Left ventricle myocardium inferior (tissue), 1 donor: Measurements from ENCODE around the gene PDLIM4. TPM values are rescaled to one million over a fixed set of nuclear protein-coding genes. Genes with fewer than 3 reads are reported as not detected.

Experiments used
- DNase-seq: peaks from one replicate; pipeline ENCODE4 v3.0.0-alpha.2; 2020
- H3K27ac ChIP-seq: fragments of 200-600 bp; replicated peaks from 2 replicates; pipeline ENCODE4 v1.8.0; 2021
- H3K27me3 ChIP-seq: fragments of 200-600 bp; 2 replicates; pipeline ENCODE4 v1.8.0; 2021; ENCODE audit warnings: low read depth
- H3K36me3 ChIP-seq: fragments of 200-600 bp; 2 replicates; pipeline ENCODE4 v1.8.0; 2021
- H3K4me1 ChIP-seq: fragments of 200-600 bp; 2 replicates; pipeline ENCODE4 v1.8.0; 2021
- H3K4me3 ChIP-seq: fragments of 200-600 bp; 2 replicates; pipeline ENCODE4 v1.8.0; 2021; ENCODE audit warnings: mild to moderate bottlenecking, moderate library complexity
- H3K9me3 ChIP-seq: fragments of 200-600 bp; replicated peaks from 2 replicates; pipeline ENCODE4 v1.8.0; 2021
- intact Hi-C: fragments of 100-400 bp; cut with micrococcal nuclease; formaldehyde crosslinking; loops from one replicate; pipeline ENCODE4 v1.11.0; 2022
- total RNA-seq: library from RNA; stranded (reverse); fragmentation: NEBNext Ultra II Directional; extraction: Animal tissue kit (Norgen Biotek cat#: 25700); gene quantifications from one replicate; pipeline ENCODE4 v1.2.1, GENCODE V29; 2021
- TF ChIP-seq, protein P1 (sequence below): fragments of 200-600 bp; IDR thresholded peaks from 2 replicates; pipeline ENCODE4 v1.8.0; 2021; ENCODE audit warnings: antibody characterized with exemption, mild to moderate bottlenecking, borderline replicate concordance
- donor health status: DM: no; HTN: yes; CAD: no; lungs with severe emphysema.

Gene PDLIM4
- total RNA-seq, 1 donor from 2014 or later, result 4.8 TPM

DNA sequence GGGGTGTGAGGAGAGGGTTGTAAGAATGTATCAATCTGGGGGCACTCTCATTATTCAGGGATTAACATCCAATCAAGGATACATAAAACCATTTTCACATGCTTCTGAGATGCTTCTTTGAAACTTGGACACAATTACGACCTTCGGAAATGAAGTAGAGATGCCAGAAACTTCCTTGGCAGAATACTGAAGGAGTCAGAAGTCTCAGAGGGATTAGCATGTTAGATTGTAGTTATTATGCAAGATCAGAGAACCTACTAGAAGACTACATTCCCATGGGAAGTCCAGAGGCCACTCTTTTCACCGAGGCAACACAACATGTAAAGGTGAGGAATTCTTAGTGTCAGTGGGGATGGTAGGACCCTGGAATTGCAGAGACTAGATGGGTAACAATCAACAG, 31.6 kb downstream of the PDLIM4 start:
- Histone ChIP-seq H3K4me1 (peaks cover 17% of the 10 kb centered on the region), H3K36me3 (no peaks in the 10 kb centered on the region), H3K27ac (no peak overlapping the region), H3K9me3 (no peaks in the 10 kb centered on the region), H3K4me3 (no peak overlapping the region), H3K27me3 (no peaks in the 10 kb centered on the region)
- TF ChIP-seq, protein P1, sequence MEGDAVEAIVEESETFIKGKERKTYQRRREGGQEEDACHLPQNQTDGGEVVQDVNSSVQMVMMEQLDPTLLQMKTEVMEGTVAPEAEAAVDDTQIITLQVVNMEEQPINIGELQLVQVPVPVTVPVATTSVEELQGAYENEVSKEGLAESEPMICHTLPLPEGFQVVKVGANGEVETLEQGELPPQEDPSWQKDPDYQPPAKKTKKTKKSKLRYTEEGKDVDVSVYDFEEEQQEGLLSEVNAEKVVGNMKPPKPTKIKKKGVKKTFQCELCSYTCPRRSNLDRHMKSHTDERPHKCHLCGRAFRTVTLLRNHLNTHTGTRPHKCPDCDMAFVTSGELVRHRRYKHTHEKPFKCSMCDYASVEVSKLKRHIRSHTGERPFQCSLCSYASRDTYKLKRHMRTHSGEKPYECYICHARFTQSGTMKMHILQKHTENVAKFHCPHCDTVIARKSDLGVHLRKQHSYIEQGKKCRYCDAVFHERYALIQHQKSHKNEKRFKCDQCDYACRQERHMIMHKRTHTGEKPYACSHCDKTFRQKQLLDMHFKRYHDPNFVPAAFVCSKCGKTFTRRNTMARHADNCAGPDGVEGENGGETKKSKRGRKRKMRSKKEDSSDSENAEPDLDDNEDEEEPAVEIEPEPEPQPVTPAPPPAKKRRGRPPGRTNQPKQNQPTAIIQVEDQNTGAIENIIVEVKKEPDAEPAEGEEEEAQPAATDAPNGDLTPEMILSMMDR, result no peak
- intact Hi-C loops, result no loop called here
- no peak for DNase-seq

DNA sequence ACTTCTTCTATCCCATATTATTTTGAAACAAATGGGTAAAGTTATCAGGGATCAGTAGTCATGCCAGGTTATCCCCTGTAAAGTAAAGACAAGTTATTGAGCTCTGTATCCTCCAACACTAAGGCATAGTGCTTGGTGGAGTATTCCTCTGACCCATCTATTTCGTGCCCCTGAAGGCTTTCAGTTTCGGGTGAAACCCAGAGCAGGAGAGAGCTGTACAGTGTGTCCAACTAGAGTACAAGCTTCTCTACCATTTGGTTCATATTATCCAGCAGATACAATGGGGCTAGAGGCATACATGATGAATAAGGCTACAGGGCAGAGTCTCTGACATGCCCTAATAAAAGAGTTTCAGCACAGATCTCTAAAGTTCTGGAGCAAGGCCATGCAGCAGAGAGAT, 33.5 kb downstream of the PDLIM4 start:
- no peaks in the 10 kb centered on the region for H3K9me3 ChIP-seq
- H3K36me3 ChIP-seq, result no peaks in the 10 kb centered on the region
- H3K4me1 ChIP-seq, result peaks cover 36% of the 10 kb centered on the region
- H3K27ac ChIP-seq, result no peak overlapping the region
- intact Hi-C loops, result no loop called here
- TF ChIP-seq, protein P1, result no peak
- H3K4me3 ChIP-seq, result no peak overlapping the region
- H3K27me3 ChIP-seq, result no peaks in the 10 kb centered on the region
- no peak for DNase-seq

- peaks cover 45% of the 10 kb centered on the region for H3K4me1 ChIP-seq
- H3K9me3 ChIP-seq, result no peaks in the 10 kb centered on the region
- no peaks in the 10 kb centered on the region for H3K36me3 ChIP-seq
- intact Hi-C loops, result no loop called here
- H3K27me3 ChIP-seq, result no peaks in the 10 kb centered on the region
- peak; percentile 90 for DNase-seq
- H3K4me3 ChIP-seq, result peak overlapping the region; percentile 77
- H3K27ac ChIP-seq, result peak overlapping the region; percentile 97
- TF ChIP-seq, protein P1, result no peak
These were observed 35.8 kb downstream of the PDLIM4 start for GRCh38 chr5:132293066-132293991.

GRCh38 chr5:132293992-132294727, 36.7 kb downstream of the PDLIM4 start, which contains the start of gene SLC22A4:
Gene SLC22A4 (plus strand): TSS chr5:132294394. CDS start chr5:132294617, 223 bp downstream.
- no peaks in the 10 kb centered on the region for H3K36me3 ChIP-seq
- TF ChIP-seq, protein P1, result no peak
- H3K27ac ChIP-seq, result peak within 1 kb of the TSS; percentile 97
- peak within 1 kb of the TSS; percentile 77 for H3K4me3 ChIP-seq
- peak; percentile 91 for DNase-seq
- no peaks in the 10 kb centered on the region for H3K9me3 ChIP-seq
- peaks cover 45% of the 10 kb centered on the region for H3K4me1 ChIP-seq
- no peaks in the 10 kb centered on the region for H3K27me3 ChIP-seq
- intact Hi-C loops, result no loop called here

GRCh38 chr5:132294728-132295504, 37.4 kb downstream of the PDLIM4 start:
- intact Hi-C loops, result no loop called here
- H3K36me3 ChIP-seq, result no peaks in the 10 kb centered on the region
- TF ChIP-seq, protein P1, result no peak
- no peaks in the 10 kb centered on the region for H3K9me3 ChIP-seq
- peak; percentile 46 for DNase-seq
- H3K4me3 ChIP-seq, result peak overlapping the region; percentile 77
- H3K4me1 ChIP-seq, result peaks cover 45% of the 10 kb centered on the region
- no peaks in the 10 kb centered on the region for H3K27me3 ChIP-seq
- H3K27ac ChIP-seq, result peak overlapping the region; percentile 97
